Lung (tissue), 12 donors: ENCODE results near the gene EIF4A3. TPM values are rescaled to one million over a fixed set of nuclear protein-coding genes. Genes with fewer than 3 reads are reported as not detected.

Experiments used
- ATAC-seq: fragments of 200-7000 bp; cut with Tn5 transposase; one replicate; pipeline ENCODE4 v1.9.1; 2020; ENCODE audit warnings: moderate number of reproducible peaks; ENCODE audit not compliant: insufficient read depth, low FRiP score
- DNase-seq, 3 donors: peaks; one replicate each; pipeline ENCODE4 v3.0.0-alpha.2; 2013 to 2017
- H3K27ac ChIP-seq, 2 donors: one replicate each; pipeline ENCODE4 v1.5.1; 2013; ENCODE audit warnings: mild to moderate bottlenecking in 2 of 2, moderate library complexity in 2 of 2, control low read depth in 1 of 2, inconsistent platforms in 1 of 2, low read depth in 1 of 2, low read length in 1 of 2
- H3K27me3 ChIP-seq, 3 donors: one replicate each; pipeline ENCODE4 v1.5.1; 2013; ENCODE audit warnings: low read length in 2 of 3; ENCODE audit not compliant: control insufficient read depth in 3 of 3, insufficient read depth in 3 of 3
- H3K36me3 ChIP-seq, 4 donors: one replicate each; pipeline ENCODE4 v1.5.1; 2013; ENCODE audit warnings: low read length in 4 of 4, mild to moderate bottlenecking in 1 of 4, moderate library complexity in 1 of 4; ENCODE audit not compliant: control insufficient read depth in 4 of 4, insufficient read depth in 4 of 4
- H3K4me1 ChIP-seq, 5 donors: one replicate each; pipeline ENCODE4 v1.5.1; 2013; ENCODE audit warnings: low read length in 5 of 5, mild to moderate bottlenecking in 2 of 5, moderate library complexity in 1 of 5; ENCODE audit not compliant: control insufficient read depth in 5 of 5, insufficient read depth in 5 of 5
- H3K4me3 ChIP-seq: one replicate; pipeline ENCODE4 v1.5.1; 2013; ENCODE audit warnings: mild to moderate bottlenecking, control low read depth, moderate library complexity
- H3K9ac ChIP-seq, 2 donors: one replicate each; pipeline ENCODE4 v1.5.1; 2013; ENCODE audit warnings: low read length in 2 of 2, control low read depth in 1 of 2; ENCODE audit not compliant: insufficient read depth in 1 of 2
- H3K9me3 ChIP-seq, 4 donors: one replicate each; pipeline ENCODE4 v1.5.1; 2013; ENCODE audit warnings: low read length in 3 of 4, mild to moderate bottlenecking in 1 of 4, moderate library complexity in 1 of 4; ENCODE audit not compliant: control insufficient read depth in 4 of 4, insufficient read depth in 3 of 4
- WGBS, 2 donors: extraction: QIAGEN DNeasy Blood & Tissue Kit; methylation state at CpG; one replicate each; pipeline ENCODE4 v1.1.7; 2013; 5-methylcytosine and 5-hydroxymethylcytosine counted together
- polyA plus RNA-seq, 2 donors: library from polyadenylated mRNA; stranded (reverse); fragments of 200-250 nt; gene quantifications; one replicate each; pipeline ENCODE4 v1.2.1, GENCODE V29; 2013
- total RNA-seq, 2 donors: library from RNA; depleted of rRNA in 1 of 2; stranded (reverse); fragments of >200 nt in 1 of 2; gene quantifications; one replicate each; pipeline ENCODE4 v1.2.1, GENCODE V29; 2014 to 2021
- TF ChIP-seq, protein P1 (sequence below): IDR thresholded peaks from 2 replicates; pipeline ENCODE4 v1.5.1; 2012; ENCODE audit warnings: mild to moderate bottlenecking; ENCODE audit errors: control extremely low read depth, extremely low read depth
- donor health status: control.
- donor health status: control.
- donor health status: Bipolar disorder and iron deficiency.
- donor health status: healthy.
- donor health status: DM: yes; HTN: yes; CAD: no.

Gene EIF4A3
- total and polyA plus RNA-seq, 4 donors: 37.4 to 112 (median 62.4) TPM

DNA sequence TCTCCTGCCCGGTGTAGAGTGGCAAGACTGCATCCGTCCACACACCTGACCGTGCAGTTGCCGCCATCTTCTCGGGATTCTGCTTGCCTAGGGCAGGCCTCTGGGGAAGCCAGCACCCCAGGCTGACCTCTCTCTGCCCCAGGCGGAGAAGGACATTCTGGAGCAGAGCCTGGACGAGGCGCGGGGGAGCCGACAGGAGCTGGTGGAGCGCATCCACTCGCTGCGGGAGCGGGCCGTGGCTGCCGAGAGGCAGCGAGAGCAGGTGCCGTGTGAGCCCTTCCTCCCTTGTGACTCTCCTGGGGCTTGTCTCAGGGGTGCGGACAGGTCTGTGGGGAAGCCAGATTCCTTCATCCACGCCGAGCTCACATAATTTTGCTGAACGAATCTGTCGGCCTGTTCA lies 42.7 kb upstream of the EIF4A3 start:
- no peak for ATAC-seq
- H3K36me3 ChIP-seq: no peaks in the 10 kb centered on the region
- no peak overlapping the region for H3K27ac ChIP-seq
- no peak for DNase-seq
- H3K4me1 ChIP-seq: peaks cover 0 to 10% (median 4%) of the 10 kb centered on the region in 5 donors
- no peaks in the 10 kb centered on the region for H3K9me3 ChIP-seq
- WGBS, 2 donors: 90 to 93% methylated on average over 23 of the region's 23 CpGs
- TF ChIP-seq, protein P1, sequence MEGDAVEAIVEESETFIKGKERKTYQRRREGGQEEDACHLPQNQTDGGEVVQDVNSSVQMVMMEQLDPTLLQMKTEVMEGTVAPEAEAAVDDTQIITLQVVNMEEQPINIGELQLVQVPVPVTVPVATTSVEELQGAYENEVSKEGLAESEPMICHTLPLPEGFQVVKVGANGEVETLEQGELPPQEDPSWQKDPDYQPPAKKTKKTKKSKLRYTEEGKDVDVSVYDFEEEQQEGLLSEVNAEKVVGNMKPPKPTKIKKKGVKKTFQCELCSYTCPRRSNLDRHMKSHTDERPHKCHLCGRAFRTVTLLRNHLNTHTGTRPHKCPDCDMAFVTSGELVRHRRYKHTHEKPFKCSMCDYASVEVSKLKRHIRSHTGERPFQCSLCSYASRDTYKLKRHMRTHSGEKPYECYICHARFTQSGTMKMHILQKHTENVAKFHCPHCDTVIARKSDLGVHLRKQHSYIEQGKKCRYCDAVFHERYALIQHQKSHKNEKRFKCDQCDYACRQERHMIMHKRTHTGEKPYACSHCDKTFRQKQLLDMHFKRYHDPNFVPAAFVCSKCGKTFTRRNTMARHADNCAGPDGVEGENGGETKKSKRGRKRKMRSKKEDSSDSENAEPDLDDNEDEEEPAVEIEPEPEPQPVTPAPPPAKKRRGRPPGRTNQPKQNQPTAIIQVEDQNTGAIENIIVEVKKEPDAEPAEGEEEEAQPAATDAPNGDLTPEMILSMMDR: no peak
- no peak overlapping the region for H3K4me3 ChIP-seq
- H3K9ac ChIP-seq: no peak overlapping the region
- no peaks in the 10 kb centered on the region for H3K27me3 ChIP-seq

DNA sequence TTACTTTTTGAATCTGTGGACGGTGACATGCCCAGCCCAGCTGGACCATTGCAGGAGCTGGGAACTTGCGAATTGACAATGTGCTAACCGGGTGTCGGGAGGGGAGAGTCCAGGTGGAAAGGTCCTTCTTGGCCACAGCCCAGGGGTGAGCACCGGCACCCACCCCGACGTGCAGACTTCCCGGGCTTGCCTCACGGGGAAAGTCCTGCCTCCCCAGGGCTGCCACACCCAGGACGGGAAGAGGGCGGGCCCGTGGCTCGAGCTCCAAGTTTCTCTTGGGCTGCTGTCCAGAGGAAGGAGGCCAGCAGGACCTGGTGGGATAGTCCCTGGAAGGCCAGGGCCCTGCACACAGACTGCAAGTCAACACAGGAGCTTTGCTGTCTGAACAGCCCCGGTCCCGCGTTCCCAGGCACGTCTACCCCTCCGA lies 40.6 kb upstream of the EIF4A3 start:
- Histone ChIP-seq H3K36me3 (no peaks in the 10 kb centered on the region), H3K9ac (no peak overlapping the region), H3K4me3 (no peak overlapping the region), H3K27me3 (no peaks in the 10 kb centered on the region), H3K27ac (peak overlapping the region in 1 of 2 donors; percentile 65), H3K4me1 (peaks cover 0 to 10% (median 4%) of the 10 kb centered on the region in 5 donors), H3K9me3 (no peaks in the 10 kb centered on the region)
- no peak for ATAC-seq
- 42 to 62% methylated on average over 18 of the region's 18 CpGs for WGBS, 2 donors
- TF ChIP-seq, protein P1: no peak
- DNase-seq: peak in 2 of 3 donors; percentile 9 to 41

DNA sequence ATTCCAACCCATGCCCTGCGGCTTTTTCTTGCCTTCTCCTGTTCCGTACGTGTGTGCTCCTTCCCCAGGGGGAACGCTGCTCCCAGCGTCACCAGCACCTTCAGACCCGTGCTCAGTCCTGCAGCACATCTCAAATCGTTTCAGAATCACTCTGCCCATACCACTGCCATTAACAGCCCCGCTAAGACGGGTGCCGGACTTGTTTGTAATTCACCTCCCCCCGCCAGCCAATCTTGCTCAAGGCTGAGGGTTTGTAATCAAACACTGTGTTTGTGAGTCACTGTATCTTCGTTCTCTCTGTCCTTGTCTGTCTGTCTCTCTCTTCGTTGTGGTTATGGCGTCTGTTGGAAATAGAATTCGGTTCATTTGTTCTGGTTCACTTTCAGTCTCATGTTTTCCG lies 40.2 kb upstream of the EIF4A3 start:
- H3K9ac ChIP-seq: no peak overlapping the region
- H3K27ac ChIP-seq: peak overlapping the region in 1 of 2 donors; percentile 65
- DNase-seq (no peak), ATAC-seq (no peak)
- peaks cover 0 to 9% (median 4%) of the 10 kb centered on the region in 5 donors for H3K4me1 ChIP-seq
- TF ChIP-seq, protein P1: no peak
- no peak overlapping the region for H3K4me3 ChIP-seq
- H3K9me3 ChIP-seq: no peaks in the 10 kb centered on the region
- 72 to 85% methylated on average over 16 of the region's 16 CpGs for WGBS, 2 donors
- no peaks in the 10 kb centered on the region for H3K27me3 ChIP-seq
- no peaks in the 10 kb centered on the region for H3K36me3 ChIP-seq

DNA sequence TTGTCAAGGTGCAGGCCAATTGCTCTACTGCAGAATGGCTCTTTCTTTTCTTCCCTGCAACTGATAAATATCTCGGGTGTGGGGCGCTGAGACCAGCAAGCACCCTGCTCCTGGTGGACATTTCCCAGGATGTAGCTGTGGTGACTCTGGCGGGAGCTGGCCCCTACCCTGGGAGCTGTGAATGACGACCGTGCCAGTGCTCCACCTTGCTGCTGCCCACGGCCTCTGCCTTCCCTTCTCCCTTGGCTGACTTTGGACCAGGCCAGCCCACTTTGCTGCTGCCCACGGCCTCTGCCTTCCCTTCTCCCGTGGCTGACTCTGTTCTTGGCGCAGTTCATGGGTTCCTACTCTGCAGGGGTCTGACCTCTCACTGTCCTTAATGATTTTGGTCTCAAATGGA lies 39.0 kb upstream of the EIF4A3 start:
- DNase-seq (no peak), ATAC-seq (no peak)
- Histone ChIP-seq H3K4me1 (peaks cover 0 to 5% (median 0%) of the 10 kb centered on the region in 5 donors), H3K4me3 (no peak overlapping the region), H3K9ac (no peak overlapping the region), H3K36me3 (no peaks in the 10 kb centered on the region), H3K27me3 (no peaks in the 10 kb centered on the region), H3K9me3 (peaks cover 0 to 2% (median 0%) of the 10 kb centered on the region in 4 donors), H3K27ac (no peak overlapping the region)
- TF ChIP-seq, protein P1: no peak
- 89 to 93% methylated on average over 9 of the region's 9 CpGs for WGBS, 2 donors
